ENCODE measurements around the gene LRRC74A.

Gene LRRC74A

GRCh38 chr14:76784881-76785280 lies 41.3 kb upstream of the LRRC74A start:
- H3K27ac ChIP-seq = no peak overlapping the region
- no peak for TF ChIP-seq ZFX (IDR thresholded peaks at IDR 0.05; ENCODE audit: borderline replicate concordance)
- TF ChIP-seq CTCF (IDR thresholded peaks at IDR 0.05) = peak; percentile 95

GRCh38 chr14:76786601-76787000 lies 39.6 kb upstream of the LRRC74A start:
- H3K27ac ChIP-seq = no peak overlapping the region
- no peak for TF ChIP-seq ZFX (IDR thresholded peaks at IDR 0.05; ENCODE audit: borderline replicate concordance)
- TF ChIP-seq CTCF (IDR thresholded peaks at IDR 0.05) = no peak

- no peak overlapping the region for H3K27ac ChIP-seq
- TF ChIP-seq ZFX (IDR thresholded peaks at IDR 0.05; ENCODE audit: borderline replicate concordance) (no peak), CTCF (IDR thresholded peaks at IDR 0.05) (no peak)
These were observed 33.8 kb upstream of the LRRC74A start for GRCh38 chr14:76792422-76792821.

GRCh38 chr14:76793324-76793723 lies 32.9 kb upstream of the LRRC74A start:
- no peak overlapping the region for H3K27ac ChIP-seq
- no peak for TF ChIP-seq ZFX (IDR thresholded peaks at IDR 0.05; ENCODE audit: borderline replicate concordance)
- TF ChIP-seq CTCF (IDR thresholded peaks at IDR 0.05) = no peak

GRCh38 chr14:76793956-76794355 lies 32.3 kb upstream of the LRRC74A start:
- TF ChIP-seq ZFX (IDR thresholded peaks at IDR 0.05; ENCODE audit: borderline replicate concordance) (no peak), CTCF (IDR thresholded peaks at IDR 0.05) (no peak)
- no peak overlapping the region for H3K27ac ChIP-seq

- no peak for TF ChIP-seq ZFX (IDR thresholded peaks at IDR 0.05; ENCODE audit: borderline replicate concordance)
- TF ChIP-seq CTCF (IDR thresholded peaks at IDR 0.05) = no peak
- H3K27ac ChIP-seq = no peak overlapping the region
These were observed 19.8 kb upstream of the LRRC74A start for GRCh38 chr14:76806446-76806845.

- TF ChIP-seq ZFX (IDR thresholded peaks at IDR 0.05; ENCODE audit: borderline replicate concordance) (no peak), CTCF (IDR thresholded peaks at IDR 0.05) (no peak)
- H3K27ac ChIP-seq = no peak overlapping the region
These were observed 18.2 kb upstream of the LRRC74A start for GRCh38 chr14:76808011-76808410.

Data from 22Rv1 (cell line).